Activated CD4-positive, alpha-beta T cell treated with anti-CD3 and anti-CD28 coated beads for 36 hours (primary cell): ENCODE data around the gene AFAP1. TPM values are rescaled to one million over a fixed set of nuclear protein-coding genes. Genes with fewer than 3 reads are reported as not detected.
"Not testable (repeated sequence)": the region's sequence is repeated elsewhere in the genome, so short reads cannot be mapped to it uniquely, and the experiment has no call there.

Source experiments
- ATAC-seq: fragments of 200-7000 bp; cut with Tn5 transposase; one replicate; pipeline ENCODE4 v1.10.0; 2021; ENCODE audit warnings: mild to moderate bottlenecking, moderate library complexity
- CTCF ChIA-PET: fragments of 350-600 bp; sonication (Branson Sonifier 250); formaldehyde crosslinking; loops from one replicate; lab custom pipeline; 2021; ENCODE audit warnings: antibody characterized with exemption; lab: Charles Lee
- POLR2A ChIA-PET: fragments of 350-600 bp; sonication (Branson Sonifier 250); formaldehyde crosslinking; loops from one replicate; lab custom pipeline; 2021; ENCODE audit warnings: antibody characterized with exemption, inconsistent platforms; lab: Charles Lee
- DNase-seq: peaks from one replicate; pipeline ENCODE4 v3.0.0-alpha.2; 2020
- H3K27ac Mint-ChIP-seq: one replicate; pipeline ENCODE4 v1.8.0; 2021; ENCODE audit warnings: mixed read lengths
- H3K27me3 Mint-ChIP-seq: one replicate; pipeline ENCODE4 v1.8.0; 2021; ENCODE audit warnings: mixed read lengths
- H3K36me3 Mint-ChIP-seq: one replicate; pipeline ENCODE4 v1.8.0; 2021; ENCODE audit warnings: low read depth, mixed read lengths
- H3K4me1 Mint-ChIP-seq: one replicate; pipeline ENCODE4 v1.8.0; 2021; ENCODE audit warnings: mixed read lengths
- H3K4me3 Mint-ChIP-seq: one replicate; pipeline ENCODE4 v1.8.0; 2021; ENCODE audit warnings: mild to moderate bottlenecking, moderate library complexity, mixed read lengths
- H3K9me3 Mint-ChIP-seq: one replicate; pipeline ENCODE4 v1.8.0; 2021; ENCODE audit warnings: low read depth, mixed read lengths
- intact Hi-C, 2 experiments: fragments of 100-400 bp; cut with DNase I in 1 of 2; cut with micrococcal nuclease in 1 of 2; formaldehyde crosslinking; loops; one replicate each; pipeline versions ENCODE4 v1.14.2 to v1.15.1; 2022 to 2024; cut with DNase I, micrococcal nuclease
- total RNA-seq, 2 experiments: library from RNA; stranded (reverse); gene quantifications; one replicate each; pipeline ENCODE4 v1.2.3, GENCODE V29; 2021

Gene AFAP1
- total RNA-seq, 2 experiments from 2014 or later: 27.1 to 27.2 TPM

DNA sequence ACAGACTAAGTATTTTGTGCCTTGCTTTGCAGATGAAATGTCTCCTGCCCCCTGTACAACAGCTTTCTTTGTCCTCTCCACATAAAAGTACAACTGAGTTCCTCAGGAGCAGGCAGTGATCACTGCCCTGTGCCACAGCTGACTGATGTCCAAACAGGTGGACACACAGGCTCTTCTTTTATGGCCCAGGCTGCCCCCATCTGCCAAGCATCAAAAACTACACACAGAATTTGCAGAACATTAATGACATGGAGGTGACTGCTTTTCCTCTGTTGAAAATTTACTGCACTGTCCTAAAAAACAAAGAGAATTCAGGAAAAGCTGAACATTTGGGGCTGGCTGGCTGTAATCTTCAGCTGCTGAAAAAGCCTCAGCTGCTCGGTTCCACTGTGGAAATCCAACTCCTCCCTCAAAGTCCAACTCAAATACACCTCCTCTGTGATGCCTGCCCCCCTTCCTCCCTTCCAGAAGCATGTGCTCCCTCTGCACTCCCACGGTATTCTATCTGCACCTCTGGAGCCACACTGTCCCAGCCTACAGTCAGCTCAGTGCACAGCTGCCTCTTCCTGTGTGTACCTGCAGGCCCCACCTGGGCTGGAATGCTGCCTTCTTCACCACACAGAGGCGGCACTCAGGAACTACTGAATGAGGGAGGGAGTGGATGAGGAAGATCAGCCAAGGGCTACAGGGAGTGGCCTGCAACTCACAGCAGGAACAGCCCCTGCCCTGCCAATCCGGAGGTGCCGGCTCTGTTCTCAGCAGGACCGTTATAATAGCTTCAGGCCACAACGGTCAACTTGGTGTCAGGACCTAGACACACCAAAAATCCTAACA, 10.3 kb downstream of the AFAP1 start:
- Mint-ChIP-seq H3K36me3 (peaks cover 5% of the 10 kb centered on the region), H3K4me3 (no peak overlapping the region), H3K9me3 (no peaks in the 10 kb centered on the region), H3K27ac (no peak overlapping the region), H3K4me1 (peaks cover 19% of the 10 kb centered on the region), H3K27me3 (no peaks in the 10 kb centered on the region)
- intact Hi-C loops: no loop called here
- POLR2A ChIA-PET: no interaction called here
- DNase-seq (no peak), ATAC-seq (no peak)
- CTCF ChIA-PET: interaction anchor here (0.6 to 1.2 kb wide), 2 partner anchors 34 to 464 kb away, joined by 3 to 4 read pairs; no protein-coding TSS in a partner anchor

DNA sequence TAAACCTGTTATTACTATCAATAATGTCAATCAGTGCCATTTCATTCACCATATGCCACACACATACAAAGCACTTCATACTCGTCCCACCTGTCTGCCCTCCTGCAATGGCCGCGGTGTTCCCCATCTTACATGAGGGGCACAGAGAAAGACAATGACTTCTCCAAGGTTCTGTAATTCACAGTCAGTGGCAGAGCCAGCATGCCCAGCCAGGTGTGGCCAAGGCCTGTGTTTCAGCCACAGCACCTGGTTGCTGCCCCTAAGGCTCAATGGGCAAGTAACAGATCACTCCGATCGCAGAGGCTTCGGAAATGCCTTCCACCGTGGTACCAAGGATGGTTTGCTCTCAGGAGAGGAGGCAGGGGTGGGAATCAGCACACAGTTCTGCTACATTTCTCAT, 10.9 kb downstream of the AFAP1 start:
- ChIA-PET CTCF (interaction anchor here (0.6 to 1.2 kb wide), 2 partner anchors 11 to 464 kb away, joined by 3 to 4 read pairs; partner anchors contain the start of gene AFAP1), POLR2A (no interaction called here)
- no peaks in the 10 kb centered on the region for H3K9me3 Mint-ChIP-seq
- peaks cover 4% of the 10 kb centered on the region for H3K36me3 Mint-ChIP-seq
- H3K27me3 Mint-ChIP-seq: no peaks in the 10 kb centered on the region
- intact Hi-C loops: no loop called here
- H3K4me1 Mint-ChIP-seq: peaks cover 17% of the 10 kb centered on the region
- DNase-seq (no peak), ATAC-seq (no peak)
- H3K27ac Mint-ChIP-seq: no peak overlapping the region
- H3K4me3 Mint-ChIP-seq: no peak overlapping the region

DNA sequence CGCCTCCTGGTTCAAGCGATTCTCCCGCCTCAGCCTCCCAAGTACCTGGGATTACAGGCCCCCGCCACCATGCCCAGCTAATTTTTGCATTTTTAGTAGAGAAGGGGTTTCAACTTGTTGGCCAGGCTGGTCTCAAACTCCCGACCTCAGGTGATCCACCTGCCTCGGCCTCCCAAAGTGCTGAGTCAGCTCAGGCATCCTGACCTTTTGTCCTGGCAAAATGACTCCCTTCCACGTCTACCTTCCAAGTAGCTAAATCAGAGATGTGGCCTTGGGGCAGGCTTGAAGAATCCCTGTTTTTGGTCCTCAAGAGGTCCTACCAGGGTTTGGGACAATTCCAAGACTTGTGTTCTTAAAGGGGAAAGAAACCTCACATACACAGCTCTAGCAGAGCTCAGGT, 12.8 kb downstream of the AFAP1 start:
- no peak overlapping the region for H3K4me3 Mint-ChIP-seq
- H3K4me1 Mint-ChIP-seq: peaks cover 17% of the 10 kb centered on the region
- no peaks in the 10 kb centered on the region for H3K9me3 Mint-ChIP-seq
- peaks cover 3% of the 10 kb centered on the region for H3K36me3 Mint-ChIP-seq
- H3K27ac Mint-ChIP-seq: no peak overlapping the region
- no peaks in the 10 kb centered on the region for H3K27me3 Mint-ChIP-seq
- ATAC-seq (no peak), DNase-seq (no peak)
- ChIA-PET POLR2A (interaction anchor here (0.7 kb wide), 1 partner anchor 49 kb away, joined by 3 read pairs; no protein-coding TSS in a partner anchor), CTCF (interaction anchor here (1.1 to 1.7 kb wide), 2 partner anchors 10 to 25 kb away, joined by 3 to 6 read pairs; no protein-coding TSS in a partner anchor)
- intact Hi-C loops: no loop called here

DNA sequence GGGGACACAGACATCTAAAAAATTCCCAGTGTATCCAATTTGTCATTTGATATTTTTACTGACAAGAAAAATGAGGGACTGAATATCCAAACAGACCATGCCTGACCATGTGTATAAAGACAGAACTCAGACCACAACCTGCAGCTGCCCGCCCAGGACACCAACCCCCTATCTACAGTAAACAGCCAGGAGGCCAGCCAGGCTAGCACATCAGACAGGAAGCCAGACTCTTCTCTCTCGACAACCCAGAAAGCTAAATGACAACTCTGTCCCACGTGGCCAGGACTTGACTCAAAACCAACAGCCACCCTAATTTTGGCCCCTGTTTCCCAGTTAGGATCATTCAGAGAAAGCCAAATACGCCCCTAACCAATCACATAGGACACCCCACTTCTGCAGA, 15.1 kb downstream of the AFAP1 start:
- intact Hi-C loops: no loop called here
- POLR2A ChIA-PET: no interaction called here
- Mint-ChIP-seq H3K4me1 (peaks cover 15% of the 10 kb centered on the region), H3K4me3 (no peak overlapping the region), H3K36me3 (peaks cover 3% of the 10 kb centered on the region), H3K9me3 (no peaks in the 10 kb centered on the region), H3K27ac (no peak overlapping the region), H3K27me3 (no peaks in the 10 kb centered on the region)
- CTCF ChIA-PET: interaction anchor here (0.7 kb wide), 1 partner anchor 318 kb away, joined by 3 read pairs; no protein-coding TSS in a partner anchor
- ATAC-seq: no peak
- no peak for DNase-seq

DNA sequence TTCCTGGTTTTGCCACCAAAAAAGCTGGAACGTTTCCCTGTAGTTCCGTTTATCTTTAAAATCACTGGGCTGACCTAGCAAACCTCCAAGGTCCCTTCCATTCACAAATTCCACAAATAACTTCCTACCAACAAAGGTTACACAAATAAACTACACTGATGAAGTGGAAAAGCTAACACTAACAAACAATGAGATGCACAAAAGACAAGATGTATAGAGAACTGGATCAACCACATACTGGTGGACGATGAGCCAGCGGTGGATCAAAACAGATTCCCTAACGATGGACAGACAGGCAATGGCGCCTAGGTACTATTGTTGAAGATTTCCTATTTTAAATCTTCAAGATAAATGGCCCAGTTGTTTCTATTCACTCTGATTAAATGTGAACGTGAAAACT, 15.5 kb downstream of the AFAP1 start:
- CTCF ChIA-PET: no interaction called here
- H3K4me3 Mint-ChIP-seq: no peak overlapping the region
- H3K4me1 Mint-ChIP-seq: peaks cover 12% of the 10 kb centered on the region
- POLR2A ChIA-PET: no interaction called here
- intact Hi-C loops: no loop called here
- no peaks in the 10 kb centered on the region for H3K9me3 Mint-ChIP-seq
- ATAC-seq (no peak), DNase-seq (no peak)
- no peaks in the 10 kb centered on the region for H3K27me3 Mint-ChIP-seq
- H3K27ac Mint-ChIP-seq: no peak overlapping the region
- H3K36me3 Mint-ChIP-seq: peaks cover 3% of the 10 kb centered on the region

DNA sequence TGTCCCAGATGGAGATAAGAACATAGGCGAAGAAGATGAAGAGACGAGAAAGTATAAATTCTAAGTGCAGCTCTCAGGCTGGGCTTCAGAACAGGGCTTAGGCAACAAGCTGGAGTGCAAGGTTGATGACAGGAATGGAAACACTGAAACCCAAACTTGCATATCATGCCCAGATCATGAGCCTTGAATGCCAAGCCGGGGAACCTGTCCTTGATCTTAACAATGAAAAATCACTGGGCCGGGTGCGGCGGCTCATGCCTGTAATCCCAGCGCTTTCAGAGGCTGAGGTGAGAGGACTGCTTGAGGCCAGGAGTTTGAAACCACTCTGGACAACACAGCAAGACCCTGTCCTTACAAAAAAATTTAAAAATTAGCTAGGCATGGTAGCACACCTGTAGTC, 17.2 kb downstream of the AFAP1 start:
- Mint-ChIP-seq H3K4me1 (peaks cover 17% of the 10 kb centered on the region), H3K4me3 (no peak overlapping the region), H3K36me3 (peaks cover 3% of the 10 kb centered on the region), H3K9me3 (no peaks in the 10 kb centered on the region), H3K27me3 (no peaks in the 10 kb centered on the region), H3K27ac (no peak overlapping the region)
- POLR2A ChIA-PET: no interaction called here
- DNase-seq (no peak), ATAC-seq (no peak)
- CTCF ChIA-PET: interaction anchor here (0.5 to 0.8 kb wide), 2 partner anchors 43 to 173 kb away, joined by 3 read pairs; no protein-coding TSS in a partner anchor
- intact Hi-C loops: no loop called here

DNA sequence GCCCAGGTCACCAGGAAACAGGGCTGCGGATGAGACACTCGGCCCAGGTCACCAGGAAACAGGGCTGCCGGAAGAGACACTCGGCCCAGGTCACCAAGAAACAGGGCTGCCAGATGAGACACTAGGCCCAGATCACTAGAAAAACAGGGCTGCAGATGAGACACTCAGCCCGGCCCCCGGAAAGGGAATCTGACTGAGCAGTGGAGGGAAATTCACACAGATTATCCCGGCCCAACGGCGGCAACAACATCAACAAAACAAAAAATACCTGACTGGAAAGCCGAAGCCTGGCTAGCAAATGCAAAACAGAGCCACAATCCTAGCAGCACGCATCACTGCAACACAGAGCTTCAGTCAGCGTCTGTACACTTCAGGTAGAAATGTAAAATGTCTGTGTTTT, 20.7 kb downstream of the AFAP1 start:
- Mint-ChIP-seq H3K4me1 (peaks cover 22% of the 10 kb centered on the region), H3K27me3 (no peaks in the 10 kb centered on the region), H3K36me3 (peaks cover 4% of the 10 kb centered on the region), H3K4me3 (no peak overlapping the region), H3K27ac (no peak overlapping the region), H3K9me3 (no peaks in the 10 kb centered on the region)
- ChIA-PET CTCF (no interaction called here), POLR2A (no interaction called here)
- ATAC-seq (no peak), DNase-seq (no peak)
- intact Hi-C loops: no loop called here

DNA sequence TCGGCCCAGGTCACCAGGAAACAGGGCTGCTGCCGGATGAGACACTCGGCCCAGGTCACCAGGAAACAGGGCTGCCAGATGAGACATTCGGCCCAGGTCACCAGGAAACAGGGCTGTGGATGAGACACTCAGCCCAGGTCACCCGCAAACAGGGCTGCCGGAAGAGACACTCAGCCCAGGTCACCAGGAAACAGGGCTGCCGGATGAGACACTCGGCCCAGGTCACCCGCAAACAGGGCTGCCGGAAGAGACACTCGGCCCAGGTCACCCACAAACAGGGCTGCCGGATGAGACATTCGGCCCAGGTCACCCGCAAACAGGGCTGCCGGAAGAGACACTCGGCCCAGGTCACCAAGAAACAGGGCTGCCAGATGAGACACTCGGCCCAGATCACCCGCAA, 21.5 kb downstream of the AFAP1 start:
- POLR2A ChIA-PET, intact Hi-C loops, CTCF ChIA-PET, H3K27me3 Mint-ChIP-seq, H3K9me3 Mint-ChIP-seq, H3K36me3 Mint-ChIP-seq, H3K27ac Mint-ChIP-seq, DNase-seq, ATAC-seq, H3K4me3 Mint-ChIP-seq: not testable (repeated sequence)
- peaks cover 23% of the 10 kb centered on the region for H3K4me1 Mint-ChIP-seq

DNA sequence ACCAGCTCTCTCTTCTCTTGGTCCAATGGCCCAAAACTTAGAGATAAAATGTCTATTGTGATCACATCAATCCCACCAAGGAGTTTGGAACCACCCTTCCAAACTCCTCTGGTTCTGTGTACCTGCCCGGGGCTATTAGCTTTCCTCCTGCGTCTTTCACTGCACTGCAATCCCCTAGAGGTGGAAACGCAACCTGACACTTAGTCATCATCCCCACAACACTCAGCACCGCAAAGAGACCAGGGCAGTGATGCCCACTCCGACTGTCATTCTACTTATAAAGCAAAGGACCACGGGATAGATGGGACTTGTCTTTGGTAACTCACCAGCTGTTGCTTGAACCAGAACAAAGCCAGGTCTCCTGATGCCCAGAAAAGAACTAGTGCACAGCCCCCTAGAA, 22.0 kb downstream of the AFAP1 start:
- no peaks in the 10 kb centered on the region for H3K27me3 Mint-ChIP-seq
- H3K9me3 Mint-ChIP-seq: no peaks in the 10 kb centered on the region
- DNase-seq: no peak
- ChIA-PET CTCF (no interaction called here), POLR2A (no interaction called here)
- ATAC-seq: no peak
- peaks cover 23% of the 10 kb centered on the region for H3K4me1 Mint-ChIP-seq
- no peak overlapping the region for H3K27ac Mint-ChIP-seq
- no peak overlapping the region for H3K4me3 Mint-ChIP-seq
- intact Hi-C loops: no loop called here
- peaks cover 4% of the 10 kb centered on the region for H3K36me3 Mint-ChIP-seq

DNA sequence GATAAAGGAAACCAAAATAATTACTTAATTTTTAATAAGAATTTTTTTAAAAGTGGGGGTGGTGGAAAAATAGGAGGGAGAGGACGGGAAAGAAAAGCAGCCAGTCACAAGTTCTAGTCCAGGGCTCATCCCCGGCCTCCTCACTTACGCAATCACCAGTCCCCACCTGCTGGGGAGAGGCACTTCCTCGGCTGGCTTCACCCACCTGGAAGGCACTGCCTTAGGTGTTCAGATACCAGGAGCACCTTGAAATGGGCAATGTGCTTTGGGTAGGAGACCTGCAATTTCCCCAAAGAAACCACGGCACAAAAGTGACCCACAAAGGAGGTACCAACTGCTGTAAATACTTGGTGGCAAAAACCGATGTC, 23.8 kb downstream of the AFAP1 start:
- ATAC-seq: no peak
- no peak for DNase-seq
- no peaks in the 10 kb centered on the region for H3K27me3 Mint-ChIP-seq
- H3K4me3 Mint-ChIP-seq: no peak overlapping the region
- ChIA-PET POLR2A (no interaction called here), CTCF (interaction anchor here (0.8 kb wide), 1 partner anchor 10 kb away, joined by 3 read pairs; no protein-coding TSS in a partner anchor)
- peaks cover 4% of the 10 kb centered on the region for H3K36me3 Mint-ChIP-seq
- intact Hi-C loops: no loop called here
- no peaks in the 10 kb centered on the region for H3K9me3 Mint-ChIP-seq
- no peak overlapping the region for H3K27ac Mint-ChIP-seq
- H3K4me1 Mint-ChIP-seq: peaks cover 28% of the 10 kb centered on the region

DNA sequence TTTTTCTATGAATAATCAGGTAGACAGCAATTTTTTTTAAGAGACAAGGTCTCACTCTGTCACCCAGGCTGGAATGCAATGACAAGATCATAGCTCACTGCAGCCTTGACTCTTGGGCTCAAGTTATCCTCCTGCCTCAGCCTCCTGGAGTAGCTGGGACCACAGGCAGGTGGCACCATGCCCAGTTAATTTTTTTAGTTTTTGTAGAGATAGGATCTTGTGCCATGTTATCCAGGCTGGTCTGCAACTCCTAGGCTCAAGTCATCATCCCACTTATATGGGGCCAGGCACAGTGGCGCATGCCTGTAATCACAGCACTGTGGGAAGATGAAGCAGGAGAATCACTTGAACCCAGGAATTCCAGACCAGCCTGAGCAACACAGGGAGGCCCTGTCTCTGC, 26.8 kb downstream of the AFAP1 start:
- POLR2A ChIA-PET: interaction anchor here (0.6 kb wide), 1 partner anchor 106 kb away, joined by 3 read pairs; no protein-coding TSS in a partner anchor
- DNase-seq (no peak), ATAC-seq (no peak)
- no peak overlapping the region for H3K4me3 Mint-ChIP-seq
- H3K36me3 Mint-ChIP-seq: peaks cover 4% of the 10 kb centered on the region
- no peaks in the 10 kb centered on the region for H3K27me3 Mint-ChIP-seq
- CTCF ChIA-PET: interaction anchor here (1.3 kb wide), 1 partner anchor 10 kb away, joined by 3 read pairs; no protein-coding TSS in a partner anchor
- intact Hi-C loops: no loop called here
- no peaks in the 10 kb centered on the region for H3K9me3 Mint-ChIP-seq
- H3K27ac Mint-ChIP-seq: no peak overlapping the region
- peaks cover 45% of the 10 kb centered on the region for H3K4me1 Mint-ChIP-seq
